Skeletal muscle satellite cell (primary cell): ENCODE measurements around the gene ABCC11.

Experiments
- H3K27me3 ChIP-seq: 2 replicates; pipeline ENCODE4 v1.7.0; 2013; ENCODE audit warnings: low read length; ENCODE audit not compliant: control insufficient read depth, insufficient read depth
- H3K36me3 ChIP-seq: 2 replicates; pipeline ENCODE4 v1.7.0; 2013; ENCODE audit warnings: mild to moderate bottlenecking, control low read depth, low read length; ENCODE audit not compliant: insufficient read depth
- H3K4me1 ChIP-seq: 2 replicates; pipeline ENCODE4 v1.7.0; 2013; ENCODE audit warnings: low read length; ENCODE audit not compliant: control insufficient read depth, insufficient read depth
- H3K4me2 ChIP-seq: 2 replicates; pipeline ENCODE4 v1.7.0; 2013; ENCODE audit warnings: mild to moderate bottlenecking, low read length
- H3K4me3 ChIP-seq: 2 replicates; pipeline ENCODE4 v1.7.0; 2013; ENCODE audit warnings: low read length
- H3K9ac ChIP-seq: 2 replicates; pipeline ENCODE4 v1.7.0; 2013; ENCODE audit warnings: mild to moderate bottlenecking, low read depth, low read length, moderate library complexity
- H3K9me3 ChIP-seq: replicated peaks from 2 replicates; pipeline ENCODE4 v1.7.0; 2013; ENCODE audit warnings: mild to moderate bottlenecking, control low read depth, low read length

The ABCC11 gene

GRCh38 chr16:48137822-48138221, 109.5 kb downstream of the ABCC11 start:
- Histone ChIP-seq H3K9me3 (no peaks in the 10 kb centered on the region), H3K9ac (no peak overlapping the region), H3K27me3 (no peaks in the 10 kb centered on the region), H3K36me3 (no peaks in the 10 kb centered on the region), H3K4me2 (no peak overlapping the region), H3K4me1 (no peaks in the 10 kb centered on the region), H3K4me3 (no peak overlapping the region)

GRCh38 chr16:48136547-48137360, 110.6 kb downstream of the ABCC11 start:
- H3K36me3 ChIP-seq = no peaks in the 10 kb centered on the region
- no peak overlapping the region for H3K4me3 ChIP-seq
- no peak overlapping the region for H3K4me2 ChIP-seq
- H3K9me3 ChIP-seq = no peaks in the 10 kb centered on the region
- H3K4me1 ChIP-seq = no peaks in the 10 kb centered on the region
- H3K9ac ChIP-seq = no peak overlapping the region
- H3K27me3 ChIP-seq = no peaks in the 10 kb centered on the region

GRCh38 chr16:48133455-48134211, 113.7 kb downstream of the ABCC11 start:
- H3K4me2 ChIP-seq = no peak overlapping the region
- H3K36me3 ChIP-seq = no peaks in the 10 kb centered on the region
- no peak overlapping the region for H3K9ac ChIP-seq
- peaks cover 4% of the 10 kb centered on the region for H3K4me1 ChIP-seq
- H3K4me3 ChIP-seq = no peak overlapping the region
- H3K27me3 ChIP-seq = no peaks in the 10 kb centered on the region
- H3K9me3 ChIP-seq = no peaks in the 10 kb centered on the region

GRCh38 chr16:48132696-48133095, 114.6 kb downstream of the ABCC11 start:
- Histone ChIP-seq H3K9ac (no peak overlapping the region), H3K4me2 (no peak overlapping the region), H3K9me3 (no peaks in the 10 kb centered on the region), H3K4me3 (no peak overlapping the region), H3K4me1 (peaks cover 13% of the 10 kb centered on the region), H3K27me3 (no peaks in the 10 kb centered on the region), H3K36me3 (no peaks in the 10 kb centered on the region)

GRCh38 chr16:48131201-48131935, 116.0 kb downstream of the ABCC11 start:
- no peaks in the 10 kb centered on the region for H3K27me3 ChIP-seq
- peaks cover 26% of the 10 kb centered on the region for H3K4me1 ChIP-seq
- H3K36me3 ChIP-seq = no peaks in the 10 kb centered on the region
- H3K9me3 ChIP-seq = no peaks in the 10 kb centered on the region
- no peak overlapping the region for H3K9ac ChIP-seq
- no peak overlapping the region for H3K4me2 ChIP-seq
- no peak overlapping the region for H3K4me3 ChIP-seq

GRCh38 chr16:48129926-48130325, 117.4 kb downstream of the ABCC11 start:
- Histone ChIP-seq H3K4me3 (no peak overlapping the region), H3K9me3 (no peaks in the 10 kb centered on the region), H3K4me2 (no peak overlapping the region), H3K4me1 (peaks cover 28% of the 10 kb centered on the region), H3K36me3 (no peaks in the 10 kb centered on the region), H3K27me3 (no peaks in the 10 kb centered on the region), H3K9ac (no peak overlapping the region)

- Histone ChIP-seq H3K9me3 (no peaks in the 10 kb centered on the region), H3K36me3 (no peaks in the 10 kb centered on the region), H3K9ac (no peak overlapping the region), H3K4me1 (peaks cover 40% of the 10 kb centered on the region), H3K4me2 (no peak overlapping the region), H3K27me3 (no peaks in the 10 kb centered on the region), H3K4me3 (no peak overlapping the region)
These were observed 118.6 kb downstream of the ABCC11 start for GRCh38 chr16:48128769-48129168.

GRCh38 chr16:48126801-48127644, 120.3 kb downstream of the ABCC11 start:
- peak overlapping the region; percentile 57 for H3K9ac ChIP-seq
- no peaks in the 10 kb centered on the region for H3K27me3 ChIP-seq
- no peak overlapping the region for H3K4me3 ChIP-seq
- H3K4me2 ChIP-seq = peak overlapping the region; percentile 57
- H3K36me3 ChIP-seq = no peaks in the 10 kb centered on the region
- peaks cover 55% of the 10 kb centered on the region for H3K4me1 ChIP-seq
- H3K9me3 ChIP-seq = no peaks in the 10 kb centered on the region

- H3K9me3 ChIP-seq = no peaks in the 10 kb centered on the region
- H3K36me3 ChIP-seq = no peaks in the 10 kb centered on the region
- H3K4me1 ChIP-seq = peaks cover 56% of the 10 kb centered on the region
- H3K4me3 ChIP-seq = no peak overlapping the region
- no peak overlapping the region for H3K4me2 ChIP-seq
- no peaks in the 10 kb centered on the region for H3K27me3 ChIP-seq
- H3K9ac ChIP-seq = no peak overlapping the region
These were observed 121.5 kb downstream of the ABCC11 start for GRCh38 chr16:48125888-48126287.

GRCh38 chr16:48124266-48124665, 123.1 kb downstream of the ABCC11 start:
- H3K4me3 ChIP-seq = no peak overlapping the region
- no peaks in the 10 kb centered on the region for H3K27me3 ChIP-seq
- peak overlapping the region; percentile 64 for H3K9ac ChIP-seq
- H3K9me3 ChIP-seq = no peaks in the 10 kb centered on the region
- H3K4me1 ChIP-seq = peaks cover 56% of the 10 kb centered on the region
- H3K36me3 ChIP-seq = no peaks in the 10 kb centered on the region
- no peak overlapping the region for H3K4me2 ChIP-seq
